ENCODE results near the gene CROCC. TPM values are rescaled to one million over a fixed set of nuclear protein-coding genes. Genes with fewer than 3 reads are reported as not detected.
"Not testable (repeated sequence)": the region's sequence is repeated elsewhere in the genome, so short reads cannot be mapped to it uniquely, and the experiment has no call there.

Gene CROCC
- total and polyA plus RNA-seq, 12 donors, result 4.7 to 42.3 (median 6.3) TPM

GRCh38 chr1:16893796-16894195 is 27.9 kb upstream of the CROCC start:
- intact Hi-C loops (cut with DNase I); H3K36me3 ChIP-seq; H3K4me3 ChIP-seq; DNase-seq; H3K9me3 ChIP-seq; H3K27me3 ChIP-seq; ATAC-seq; H3K27ac ChIP-seq: not testable (repeated sequence)
- 64 to 73% methylated on average over 4 of the region's 4 CpGs for WGBS, 2 donors
- peaks cover 5 to 22% (median 14%) of the 10 kb centered on the region in 9 donors for H3K4me1 ChIP-seq

DNA sequence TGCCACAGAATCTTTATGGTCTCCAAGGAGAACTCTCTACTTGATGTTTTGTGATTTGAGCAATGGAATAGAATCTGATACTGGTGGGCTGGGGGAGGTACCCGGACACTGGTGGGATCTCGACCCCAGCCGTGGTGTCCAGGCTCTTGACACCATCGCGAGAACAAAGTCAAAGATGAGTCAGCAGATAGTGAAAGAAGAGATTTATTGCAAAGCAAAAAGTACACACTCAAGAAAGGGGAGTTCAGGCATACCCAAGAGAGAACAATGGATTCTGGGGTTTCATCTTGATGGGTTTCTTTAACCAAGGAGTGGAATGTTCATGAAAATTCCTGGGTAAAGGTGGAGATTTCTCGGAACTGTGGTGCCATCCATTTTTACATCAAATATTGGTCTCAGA is 27.4 kb upstream of the CROCC start:
- 87 to 88% methylated on average over 6 of the region's 6 CpGs for WGBS, 2 donors
- peaks cover 5 to 23% (median 14%) of the 10 kb centered on the region in 9 donors for H3K4me1 ChIP-seq
- ATAC-seq; H3K27me3 ChIP-seq; intact Hi-C loops (cut with DNase I); H3K27ac ChIP-seq; H3K36me3 ChIP-seq; DNase-seq; H3K9me3 ChIP-seq; H3K4me3 ChIP-seq: not testable (repeated sequence)

DNA sequence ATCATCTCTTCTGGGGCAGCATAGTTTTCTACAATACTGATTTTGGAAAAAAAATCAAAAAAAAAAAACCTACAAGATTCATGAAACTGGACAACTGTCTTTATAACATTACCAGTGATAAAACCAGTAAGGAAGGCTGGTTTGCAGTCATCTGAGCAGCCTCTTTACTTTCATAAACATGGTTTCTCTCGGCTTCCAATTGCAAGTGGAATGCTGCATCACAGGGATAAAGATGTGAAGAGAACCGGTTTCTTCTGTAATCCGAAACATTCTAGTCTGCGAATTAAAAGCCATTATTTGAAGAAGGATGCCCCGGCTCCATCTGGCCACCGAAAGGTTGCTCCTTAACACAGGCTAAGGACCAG is 26.5 kb upstream of the CROCC start:
- H3K36me3 ChIP-seq; DNase-seq; H3K27me3 ChIP-seq; intact Hi-C loops (cut with DNase I); H3K9me3 ChIP-seq: not testable (repeated sequence)
- 1 to 2% methylated on average over 5 to 6 of the region's 6 CpGs for WGBS, 2 donors
- Histone ChIP-seq H3K4me1 (peaks cover 0 to 17% (median 8%) of the 10 kb centered on the region in 9 donors), H3K4me3 (peak overlapping the region in 7 of 10 donors; percentile 25 to 58 (median 35)), H3K27ac (peak overlapping the region in 7 of 10 donors; percentile 28 to 97 (median 82))
- ATAC-seq, result peak in 1 of 8 donors; percentile 26

DNA sequence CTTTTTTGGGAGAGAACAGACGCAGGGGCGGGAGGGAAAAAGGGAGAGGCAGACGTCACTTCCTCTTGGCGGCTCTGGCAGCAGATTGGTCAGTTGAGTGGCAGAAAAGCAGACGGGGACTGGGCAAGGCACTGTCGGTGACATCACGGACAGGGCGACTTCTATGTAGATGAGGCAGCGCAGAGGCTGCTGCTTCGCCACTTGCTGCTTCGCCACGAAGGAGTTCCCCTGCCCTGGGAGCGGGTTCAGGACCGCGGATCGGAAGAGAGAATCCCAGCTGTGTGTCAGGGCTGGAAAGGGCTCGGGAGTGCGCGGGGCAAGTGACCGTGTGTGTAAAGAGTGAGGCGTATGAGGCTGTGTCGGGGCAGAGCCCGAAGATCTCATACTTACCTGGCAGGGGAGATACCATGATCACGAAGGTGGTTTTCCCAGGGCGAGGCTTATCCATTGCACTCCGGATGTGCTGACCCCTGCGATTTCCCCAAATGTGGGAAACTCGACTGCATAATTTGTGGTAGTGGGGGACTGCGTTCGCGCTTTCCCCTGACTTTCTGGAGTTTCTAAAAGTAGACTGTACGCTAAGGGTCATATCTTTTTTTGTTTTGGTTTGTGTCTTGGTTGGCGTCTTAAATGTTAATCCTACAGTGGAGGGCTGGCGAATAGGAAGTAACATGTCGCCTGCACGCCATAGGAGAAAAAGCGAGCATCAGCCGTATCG is 26.0 kb upstream of the CROCC start, which contains the start of gene RNU1-2:
TSS of gene RNU1-2 (plus strand) at position 383 of the 718 bp plus-strand sequence.
- whole genome bisulfite sequencing, 2 donors, result 0 to 1% methylated on average over 23 to 28 of the region's 39 CpGs
- DNase-seq, result peak; percentile 67 to 88
- peak within 1 kb of the TSS; percentile 58 to 97 (median 81) for H3K27ac ChIP-seq
- H3K27me3 ChIP-seq; H3K9me3 ChIP-seq; intact Hi-C loops (cut with DNase I); H3K36me3 ChIP-seq: not testable (repeated sequence)
- ATAC-seq, result peak; percentile 98 to 100 (median 100)
- peak within 1 kb of the TSS in 9 of 10 donors; percentile 25 to 58 (median 35) for H3K4me3 ChIP-seq
- H3K4me1 ChIP-seq, result peaks cover 0 to 17% (median 7%) of the 10 kb centered on the region in 9 donors

GRCh38 chr1:16896316-16897055 is 25.2 kb upstream of the CROCC start:
- peak overlapping the region in 9 of 10 donors; percentile 58 to 97 (median 75) for H3K27ac ChIP-seq
- H3K36me3 ChIP-seq; H3K27me3 ChIP-seq; DNase-seq; ATAC-seq; intact Hi-C loops (cut with DNase I); H3K9me3 ChIP-seq: not testable (repeated sequence)
- 22 to 25% methylated on average over 21 to 22 of the region's 24 CpGs for WGBS, 2 donors
- peak overlapping the region in 8 of 10 donors; percentile 9 to 58 (median 32) for H3K4me3 ChIP-seq
- peaks cover 0 to 17% (median 7%) of the 10 kb centered on the region in 9 donors for H3K4me1 ChIP-seq

DNA sequence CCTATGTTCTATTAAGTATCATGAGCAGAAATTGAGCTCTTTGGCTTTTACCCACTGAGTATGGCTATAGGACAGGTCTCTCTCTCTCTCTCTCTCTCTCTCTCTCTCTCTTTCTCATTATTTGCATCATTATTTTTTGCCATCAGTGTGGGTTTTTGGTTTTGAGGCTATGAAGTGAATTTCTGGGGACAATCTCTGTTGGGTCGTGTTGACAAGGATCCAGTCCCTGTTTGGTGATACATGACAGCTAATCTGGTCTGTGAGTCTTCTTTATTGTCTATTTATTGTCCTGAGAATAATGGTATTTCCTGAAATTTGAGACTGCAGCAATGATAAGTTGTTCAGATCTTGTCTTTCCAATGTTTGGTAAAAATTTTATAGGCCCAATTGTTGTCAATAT is 24.1 kb upstream of the CROCC start:
- H3K9me3 ChIP-seq; DNase-seq; H3K4me3 ChIP-seq; H3K27me3 ChIP-seq; intact Hi-C loops (cut with DNase I); H3K36me3 ChIP-seq; ATAC-seq: not testable (repeated sequence)
- WGBS, 2 donors, result 64 to 65% methylated on average over 1 of the region's 1 CpG
- Histone ChIP-seq H3K4me1 (peaks cover 0 to 17% (median 7%) of the 10 kb centered on the region in 9 donors), H3K27ac (peak overlapping the region in 1 of 10 donors; percentile 12)

DNA sequence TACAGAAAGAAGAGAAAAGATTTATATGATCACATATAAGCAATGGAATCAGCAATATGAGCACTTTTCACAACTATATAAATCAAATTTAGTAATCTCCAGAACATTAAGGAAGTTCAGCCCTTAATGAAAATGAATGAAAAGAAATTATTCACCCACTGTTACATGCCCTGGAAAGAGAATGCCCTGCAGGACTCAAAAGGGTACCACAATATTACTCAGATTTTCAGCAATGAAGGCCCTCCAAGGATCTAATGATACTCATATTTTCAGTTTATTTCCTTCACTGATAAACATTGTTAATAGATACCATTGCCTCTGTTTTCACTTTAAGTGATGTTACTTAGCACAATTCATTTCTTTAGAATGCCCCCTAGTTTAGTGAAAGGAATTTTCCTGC is 23.4 kb upstream of the CROCC start:
- H3K9me3 ChIP-seq; intact Hi-C loops (cut with DNase I); H3K36me3 ChIP-seq; ATAC-seq; H3K27me3 ChIP-seq; H3K27ac ChIP-seq; H3K4me3 ChIP-seq; DNase-seq: not testable (repeated sequence)
- H3K4me1 ChIP-seq, result peaks cover 1 to 20% (median 12%) of the 10 kb centered on the region in 9 donors

DNA sequence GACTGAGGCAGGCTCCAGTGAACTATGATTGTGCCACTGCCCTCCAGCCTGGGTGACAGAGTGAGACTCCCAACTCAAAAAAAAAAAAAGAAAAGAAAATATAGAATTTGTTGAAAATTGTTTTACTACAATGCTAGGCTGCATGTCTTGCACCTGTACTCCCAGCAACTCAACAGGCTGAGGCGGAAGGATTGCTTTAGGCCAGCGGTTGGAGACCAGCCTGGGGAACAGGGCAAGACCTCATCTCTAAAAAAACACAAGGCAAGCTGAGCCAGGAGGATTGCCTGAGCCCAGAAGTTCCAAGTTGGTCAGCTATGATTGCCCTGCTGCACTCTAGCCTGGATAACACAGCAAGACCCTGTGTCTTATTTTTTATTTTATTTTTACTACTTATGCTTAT is 22.7 kb upstream of the CROCC start:
- H3K27me3 ChIP-seq; DNase-seq; ATAC-seq; H3K27ac ChIP-seq; H3K36me3 ChIP-seq; H3K9me3 ChIP-seq; H3K4me3 ChIP-seq; intact Hi-C loops (cut with DNase I): not testable (repeated sequence)
- 81 to 87% methylated on average over 2 of the region's 2 CpGs for WGBS, 2 donors
- H3K4me1 ChIP-seq, result peaks cover 3 to 23% (median 18%) of the 10 kb centered on the region in 9 donors

All from heart right ventricle (tissue), 16 donors.